Measurements from ENCODE around the gene TCERG1L.

DNA sequence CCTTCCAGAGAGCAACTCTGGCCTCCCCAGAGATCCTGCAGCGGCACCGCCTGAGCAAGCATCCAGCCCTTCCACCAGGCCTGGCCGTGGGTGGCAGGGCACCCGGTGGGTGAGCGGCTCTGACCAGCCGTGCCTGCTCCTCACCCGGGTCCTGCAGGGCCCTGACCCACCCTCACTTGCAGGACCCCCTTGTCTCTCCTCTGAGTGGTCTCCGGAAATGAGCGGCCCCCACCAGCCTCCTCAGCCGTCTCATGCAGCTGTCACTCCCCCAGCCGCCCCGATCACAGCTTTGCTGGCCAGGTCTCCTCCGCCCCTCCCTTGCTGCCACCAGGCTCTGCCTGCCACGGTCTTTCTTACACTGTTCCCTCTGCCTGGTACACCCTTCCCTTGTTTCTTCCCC is 218.2 kb downstream of the TCERG1L start:
- TF ChIP-seq POLR2A (IDR thresholded peaks at IDR 0.05) = no peak
- TF ChIP-seq, protein P1, sequence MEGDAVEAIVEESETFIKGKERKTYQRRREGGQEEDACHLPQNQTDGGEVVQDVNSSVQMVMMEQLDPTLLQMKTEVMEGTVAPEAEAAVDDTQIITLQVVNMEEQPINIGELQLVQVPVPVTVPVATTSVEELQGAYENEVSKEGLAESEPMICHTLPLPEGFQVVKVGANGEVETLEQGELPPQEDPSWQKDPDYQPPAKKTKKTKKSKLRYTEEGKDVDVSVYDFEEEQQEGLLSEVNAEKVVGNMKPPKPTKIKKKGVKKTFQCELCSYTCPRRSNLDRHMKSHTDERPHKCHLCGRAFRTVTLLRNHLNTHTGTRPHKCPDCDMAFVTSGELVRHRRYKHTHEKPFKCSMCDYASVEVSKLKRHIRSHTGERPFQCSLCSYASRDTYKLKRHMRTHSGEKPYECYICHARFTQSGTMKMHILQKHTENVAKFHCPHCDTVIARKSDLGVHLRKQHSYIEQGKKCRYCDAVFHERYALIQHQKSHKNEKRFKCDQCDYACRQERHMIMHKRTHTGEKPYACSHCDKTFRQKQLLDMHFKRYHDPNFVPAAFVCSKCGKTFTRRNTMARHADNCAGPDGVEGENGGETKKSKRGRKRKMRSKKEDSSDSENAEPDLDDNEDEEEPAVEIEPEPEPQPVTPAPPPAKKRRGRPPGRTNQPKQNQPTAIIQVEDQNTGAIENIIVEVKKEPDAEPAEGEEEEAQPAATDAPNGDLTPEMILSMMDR (IDR thresholded peaks at IDR 0.05) = no peak

All from gastroesophageal sphincter (tissue), 3 donors.